ENCODE results near the gene ATRNL1. TPM values are rescaled to one million over a fixed set of nuclear protein-coding genes. Genes with fewer than 3 reads are reported as not detected.

ATRNL1 gene
- total and polyA plus RNA-seq, 2 experiments from 2014 or later = not detected

DNA sequence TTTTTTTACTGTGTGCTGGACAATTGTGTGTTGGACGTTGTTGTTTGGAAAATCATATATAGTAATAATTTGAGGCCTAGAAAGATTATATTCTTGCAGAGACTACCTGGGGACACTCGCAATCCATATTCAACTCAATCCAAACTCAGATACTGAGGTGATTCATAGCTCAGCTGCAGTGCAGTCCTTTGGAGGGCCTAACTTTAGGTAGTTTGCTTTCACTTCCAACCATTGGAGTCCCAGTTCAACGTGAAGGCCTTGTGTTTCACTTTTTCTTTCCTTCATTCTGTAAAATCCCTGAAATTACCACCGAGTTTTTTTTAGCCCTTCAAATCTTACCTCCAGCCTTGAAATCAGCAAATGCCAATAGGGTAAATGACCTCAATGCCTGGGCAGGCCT is 32.3 kb downstream of the ATRNL1 start:
- Histone ChIP-seq H4K20me1 (ENCODE audit: insufficient read depth) (no peaks in the 10 kb centered on the region), H3K4me3 (no peak overlapping the region), H3K4me2 (ENCODE audit: unreplicated experiment) (no peak overlapping the region), H2AFZ (no peak overlapping the region), H3K36me3 (ENCODE audit: low read depth) (no peaks in the 10 kb centered on the region), H3K79me2 (ENCODE audit: insufficient read depth) (no peaks in the 10 kb centered on the region), H3K9me2 (ENCODE audit: insufficient read depth) (no peaks in the 10 kb centered on the region), H3K27ac (no peak overlapping the region), H3F3A (ENCODE audit: insufficient read depth) (no peaks in the 10 kb centered on the region), H3K4me1 (ENCODE audit: insufficient read depth) (no peaks in the 10 kb centered on the region), H3K9me3 (ENCODE audit: low read depth) (no peaks in the 10 kb centered on the region), H3K9ac (no peak overlapping the region), H3K27me3 (replicated peaks; ENCODE audit: insufficient read depth) (0 out of 2 replicates have a peak, but pooled peaks cover 3% of the 10 kb centered on the region)
- WGBS, 2 experiments (ENCODE audit: low coverage in 1 of 2, low lambda C conversion rate in 2 of 2, missing lambda C conversion rate in 2 of 2) = 63 to 65% methylated on average over 4 of the region's 4 CpGs
- in situ Hi-C loops (cut with MboI) = loop anchor here (10.0 kb wide), 1 partner anchor 251 kb away; no protein-coding TSS in a partner anchor
- TF ChIP-seq EZH2phosphoT487 (IDR thresholded peaks at IDR 0.05; ENCODE audit: insufficient read depth, low read depth) = no peak
- no peak for TF ChIP-seq EZH2 (IDR thresholded peaks at IDR 0.05; ENCODE audit: insufficient read depth, poor library complexity, severe bottlenecking)
- DNase-seq = no peak

DNA sequence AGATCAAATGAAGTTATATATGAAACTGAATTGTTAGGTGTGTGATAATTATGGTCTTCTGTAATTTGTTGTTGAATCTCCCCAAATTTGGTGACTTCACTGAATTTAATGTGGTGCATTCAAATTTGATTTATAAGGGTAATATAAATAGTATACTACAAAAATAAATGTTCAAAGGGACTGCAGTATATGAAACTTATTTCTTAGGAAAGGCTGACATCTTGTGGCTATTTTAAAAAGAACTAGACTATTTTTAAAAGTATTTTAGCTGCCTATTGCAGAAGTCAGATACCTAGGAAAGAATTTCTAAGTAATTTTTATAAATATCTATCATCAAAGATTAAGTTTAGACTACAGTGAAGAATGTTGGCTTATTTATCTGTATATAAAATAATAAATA is 36.6 kb downstream of the ATRNL1 start:
- H3K36me3 ChIP-seq (ENCODE audit: low read depth) = no peaks in the 10 kb centered on the region
- no peak for TF ChIP-seq EZH2phosphoT487 (IDR thresholded peaks at IDR 0.05; ENCODE audit: insufficient read depth, low read depth)
- no peak overlapping the region for H3K27ac ChIP-seq
- no peaks in the 10 kb centered on the region for H3K27me3 ChIP-seq (replicated peaks; ENCODE audit: insufficient read depth)
- no peaks in the 10 kb centered on the region for H3F3A ChIP-seq (ENCODE audit: insufficient read depth)
- no peak overlapping the region for H2AFZ ChIP-seq
- H3K9me3 ChIP-seq (ENCODE audit: low read depth) = no peaks in the 10 kb centered on the region
- no peak overlapping the region for H3K4me3 ChIP-seq
- peak; percentile 49 for DNase-seq
- no peaks in the 10 kb centered on the region for H3K9me2 ChIP-seq (ENCODE audit: insufficient read depth)
- in situ Hi-C loops (cut with MboI) = loop anchor here (10.0 kb wide), 1 partner anchor 255 kb away; no protein-coding TSS in a partner anchor
- no peak overlapping the region for H3K4me2 ChIP-seq (ENCODE audit: unreplicated experiment)
- no peak overlapping the region for H3K9ac ChIP-seq
- no peaks in the 10 kb centered on the region for H4K20me1 ChIP-seq (ENCODE audit: insufficient read depth)
- H3K79me2 ChIP-seq (ENCODE audit: insufficient read depth) = no peaks in the 10 kb centered on the region
- H3K4me1 ChIP-seq (ENCODE audit: insufficient read depth) = no peaks in the 10 kb centered on the region

DNA sequence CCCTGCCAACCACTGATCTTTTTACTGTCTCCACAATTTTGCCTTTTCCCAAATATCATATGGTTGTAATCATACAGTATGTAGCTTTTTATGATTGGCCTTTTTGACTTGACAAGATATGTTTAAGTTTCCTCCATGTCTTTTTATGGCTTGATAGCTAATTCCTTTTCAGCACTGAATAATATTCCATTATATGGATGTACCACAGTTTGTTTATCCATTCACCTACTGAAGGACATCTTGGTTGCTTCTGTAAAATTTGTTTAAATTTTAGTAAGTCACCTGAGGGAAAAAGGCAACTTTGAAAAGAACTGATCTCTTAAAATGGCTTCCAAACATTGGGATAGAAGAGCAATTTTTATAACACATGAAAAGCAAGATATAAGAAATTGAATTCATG is 43.5 kb downstream of the ATRNL1 start:
- Histone ChIP-seq H3K4me1 (ENCODE audit: insufficient read depth) (no peaks in the 10 kb centered on the region), H3F3A (ENCODE audit: insufficient read depth) (no peaks in the 10 kb centered on the region), H3K9me3 (ENCODE audit: low read depth) (no peaks in the 10 kb centered on the region), H4K20me1 (ENCODE audit: insufficient read depth) (no peaks in the 10 kb centered on the region), H3K36me3 (ENCODE audit: low read depth) (no peaks in the 10 kb centered on the region), H3K4me2 (ENCODE audit: unreplicated experiment) (no peak overlapping the region), H3K9ac (no peak overlapping the region), H3K4me3 (no peak overlapping the region), H3K27ac (no peak overlapping the region), H3K27me3 (replicated peaks; ENCODE audit: insufficient read depth) (no peaks in the 10 kb centered on the region), H3K79me2 (ENCODE audit: insufficient read depth) (no peaks in the 10 kb centered on the region), H3K9me2 (ENCODE audit: insufficient read depth) (no peaks in the 10 kb centered on the region), H2AFZ (no peak overlapping the region)
- no peak for DNase-seq
- TF ChIP-seq EZH2phosphoT487 (IDR thresholded peaks at IDR 0.05; ENCODE audit: insufficient read depth, low read depth) = no peak
- TF ChIP-seq EZH2 (IDR thresholded peaks at IDR 0.05; ENCODE audit: insufficient read depth, poor library complexity, severe bottlenecking) = no peak
- in situ Hi-C loops (cut with MboI) = no loop called here

DNA sequence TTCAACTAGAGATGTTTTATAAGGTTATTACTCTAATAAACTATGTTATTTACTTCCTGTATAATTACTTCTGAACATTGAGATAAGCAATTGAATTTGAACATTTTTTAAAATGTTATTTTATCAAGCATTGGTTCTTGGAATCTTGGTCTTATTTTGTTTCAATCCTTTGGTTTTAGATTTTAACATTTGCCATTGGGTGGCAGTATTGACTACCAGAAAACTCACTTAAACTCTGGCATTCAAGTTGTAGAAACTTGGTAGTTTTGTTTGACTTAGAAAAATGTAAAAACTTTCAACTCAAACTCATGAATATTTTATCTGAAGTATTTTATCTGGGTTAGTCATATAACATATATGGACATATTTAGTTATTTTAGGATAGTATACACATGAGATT is 48.1 kb downstream of the ATRNL1 start:
- Histone ChIP-seq H3K27me3 (replicated peaks; ENCODE audit: insufficient read depth) (no peaks in the 10 kb centered on the region), H3K9ac (no peak overlapping the region), H2AFZ (no peak overlapping the region), H3K4me2 (ENCODE audit: unreplicated experiment) (no peak overlapping the region), H3K9me2 (ENCODE audit: insufficient read depth) (no peaks in the 10 kb centered on the region), H3F3A (ENCODE audit: insufficient read depth) (no peaks in the 10 kb centered on the region), H3K4me3 (no peak overlapping the region), H3K79me2 (ENCODE audit: insufficient read depth) (no peaks in the 10 kb centered on the region), H3K36me3 (ENCODE audit: low read depth) (no peaks in the 10 kb centered on the region), H3K4me1 (ENCODE audit: insufficient read depth) (no peaks in the 10 kb centered on the region), H3K27ac (no peak overlapping the region), H4K20me1 (ENCODE audit: insufficient read depth) (no peaks in the 10 kb centered on the region), H3K9me3 (ENCODE audit: low read depth) (no peaks in the 10 kb centered on the region)
- TF ChIP-seq EZH2 (IDR thresholded peaks at IDR 0.05; ENCODE audit: insufficient read depth, poor library complexity, severe bottlenecking) = no peak
- in situ Hi-C loops (cut with MboI) = no loop called here
- DNase-seq = peak; percentile 31

DNA sequence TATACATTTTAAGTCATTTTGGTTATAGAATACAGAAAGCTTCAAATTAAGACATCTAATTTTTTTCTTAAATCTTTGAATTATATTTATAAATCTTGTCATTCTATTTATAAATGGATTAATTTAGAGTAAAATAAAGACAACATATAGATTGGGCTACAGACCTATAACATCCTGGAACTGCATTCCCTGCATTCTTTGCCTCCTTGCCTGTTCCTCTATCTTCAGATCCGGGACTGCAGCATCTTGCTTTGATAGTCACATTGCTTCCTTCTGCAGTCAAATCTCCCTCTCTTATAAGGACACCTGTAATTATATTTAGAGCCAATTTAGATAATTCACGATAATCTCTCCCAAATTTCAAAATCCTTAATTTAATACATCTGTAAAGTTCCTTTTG is 64.2 kb downstream of the ATRNL1 start:
- Histone ChIP-seq H3K4me1 (ENCODE audit: insufficient read depth) (no peaks in the 10 kb centered on the region), H3F3A (ENCODE audit: insufficient read depth) (no peaks in the 10 kb centered on the region), H3K9me2 (ENCODE audit: insufficient read depth) (no peaks in the 10 kb centered on the region), H3K36me3 (ENCODE audit: low read depth) (no peaks in the 10 kb centered on the region), H3K79me2 (ENCODE audit: insufficient read depth) (no peaks in the 10 kb centered on the region), H3K9ac (no peak overlapping the region), H3K4me2 (ENCODE audit: unreplicated experiment) (no peak overlapping the region), H2AFZ (no peak overlapping the region), H3K27ac (no peak overlapping the region), H3K4me3 (no peak overlapping the region), H3K27me3 (replicated peaks; ENCODE audit: insufficient read depth) (no peaks in the 10 kb centered on the region), H3K9me3 (ENCODE audit: low read depth) (no peaks in the 10 kb centered on the region), H4K20me1 (ENCODE audit: insufficient read depth) (no peaks in the 10 kb centered on the region)
- WGBS, 2 experiments (ENCODE audit: low coverage in 1 of 2, low lambda C conversion rate in 2 of 2, missing lambda C conversion rate in 2 of 2) = 29 to 42% methylated on average over 2 of the region's 2 CpGs
- TF ChIP-seq EZH2phosphoT487 (IDR thresholded peaks at IDR 0.05; ENCODE audit: insufficient read depth, low read depth) (no peak), EZH2 (IDR thresholded peaks at IDR 0.05; ENCODE audit: insufficient read depth, poor library complexity, severe bottlenecking) (no peak)
- in situ Hi-C loops (cut with MboI) = no loop called here
- DNase-seq = no peak
